Measurements from ENCODE around the gene CCR5. TPM values are rescaled to one million over a fixed set of nuclear protein-coding genes. Genes with fewer than 3 reads are reported as not detected.
"Not testable (repeated sequence)": the region's sequence is repeated elsewhere in the genome, so short reads cannot be mapped to it uniquely, and the experiment has no call there.

The CCR5 gene
- total RNA-seq, 1 donor from 2014 or later, result 1.7 TPM

GRCh38 chr3:46383211-46383950 is 12.6 kb downstream of the CCR5 start:
- no peak for DNase-seq (ENCODE audit: low spot score)

GRCh38 chr3:46383951-46384330 is 13.2 kb downstream of the CCR5 start:
- no peak for DNase-seq (ENCODE audit: low spot score)

GRCh38 chr3:46386205-46386604 is 15.5 kb downstream of the CCR5 start:
- no peak for DNase-seq (ENCODE audit: low spot score)

GRCh38 chr3:46388847-46389246 is 18.1 kb downstream of the CCR5 start:
- DNase-seq (ENCODE audit: low spot score), result not testable (repeated sequence)

GRCh38 chr3:46389306-46389705 is 18.6 kb downstream of the CCR5 start:
- no peak for DNase-seq (ENCODE audit: low spot score)

GRCh38 chr3:46391526-46391925 is 20.8 kb downstream of the CCR5 start:
- DNase-seq (ENCODE audit: low spot score), result not testable (repeated sequence)

GRCh38 chr3:46393011-46393410 is 22.3 kb downstream of the CCR5 start:
- DNase-seq (ENCODE audit: low spot score), result no peak

- DNase-seq (ENCODE audit: low spot score), result no peak
Measured at GRCh38 chr3:46393554-46394434, 23.0 kb downstream of the CCR5 start.

GRCh38 chr3:46395210-46395661 is 24.5 kb downstream of the CCR5 start:
- DNase-seq (ENCODE audit: low spot score), result no peak

GRCh38 chr3:46395766-46396530 is 25.2 kb downstream of the CCR5 start:
- DNase-seq (ENCODE audit: low spot score), result no peak

- DNase-seq (ENCODE audit: low spot score), result no peak
Measured at GRCh38 chr3:46397111-46397510, 26.4 kb downstream of the CCR5 start.

- DNase-seq (ENCODE audit: low spot score), result no peak
Measured at GRCh38 chr3:46398186-46398955, 27.6 kb downstream of the CCR5 start.

GRCh38 chr3:46399098-46399497 is 28.4 kb downstream of the CCR5 start:
- no peak for DNase-seq (ENCODE audit: low spot score)

GRCh38 chr3:46399557-46399956 is 28.8 kb downstream of the CCR5 start:
- no peak for DNase-seq (ENCODE audit: low spot score)

- DNase-seq (ENCODE audit: low spot score), result no peak
Measured at GRCh38 chr3:46400000-46400734, 29.4 kb downstream of the CCR5 start.

- DNase-seq (ENCODE audit: low spot score), result no peak
Measured at GRCh38 chr3:46400846-46401245, 30.1 kb downstream of the CCR5 start.

- DNase-seq (ENCODE audit: low spot score), result no peak
Measured at GRCh38 chr3:46401579-46401978, 30.8 kb downstream of the CCR5 start.

GRCh38 chr3:46402902-46403301 is 32.2 kb downstream of the CCR5 start:
- not testable (repeated sequence) for DNase-seq (ENCODE audit: low spot score)

- DNase-seq (ENCODE audit: low spot score), result no peak
Measured at GRCh38 chr3:46405301-46406019, 34.7 kb downstream of the CCR5 start.

GRCh38 chr3:46406443-46406787 is 35.7 kb downstream of the CCR5 start:
- DNase-seq (ENCODE audit: low spot score), result no peak

Measured in mesenteric fat pad (tissue), 1 donor.